OCI-LY7 (cell line): Measurements from ENCODE around the gene EIF4G3. TPM values are rescaled to one million over a fixed set of nuclear protein-coding genes. Genes with fewer than 3 reads are reported as not detected.

ENCODE experiments used
- BruUV-seq: library from RNA; stranded (reverse); fragments of 400-500 nt; replicated peaks from 2 replicates; lab custom pipeline; 2021; lab: Mats Ljungman, UMichigan
- CTCF ChIA-PET: fragments of 300-600 bp; sonication (Branson Sonifier 250); formaldehyde crosslinking; loops from one replicate; lab custom pipeline; 2022; ENCODE audit warnings: antibody characterized with exemption; ENCODE audit not compliant: unreplicated experiment; lab: Charles Lee
- POLR2A ChIA-PET: fragments of 300-600 bp; sonication (Branson Sonifier 250); formaldehyde crosslinking; loops from one replicate; lab custom pipeline; 2022; ENCODE audit warnings: antibody characterized with exemption; lab: Charles Lee
- DNase-seq: peaks from one replicate; pipeline ENCODE4 v3.0.0-alpha.2; 2015; ENCODE audit warnings: low spot score
- H2AFZ ChIP-seq: fragments of 200-600 bp; sonication (generic), shearing (Covaris generic); 2 replicates; pipeline ENCODE4 v1.6.1; 2014; ENCODE audit warnings: mild to moderate bottlenecking, antibody characterized with exemption, low read length, moderate library complexity
- H3K27ac ChIP-seq: fragments of 200-600 bp; sonication (generic); 2 replicates; pipeline ENCODE4 v1.5.1; 2014; ENCODE audit warnings: mixed run types, low read depth, mild to moderate bottlenecking, moderate library complexity, low read length, inconsistent platforms; ENCODE audit not compliant: poor library complexity, severe bottlenecking
- H3K36me3 ChIP-seq: fragments of 200-600 bp; sonication (generic); 2 replicates; pipeline ENCODE4 v1.6.1; 2014; ENCODE audit warnings: mild to moderate bottlenecking, antibody characterized with exemption, low read length, moderate library complexity, mixed read lengths; ENCODE audit not compliant: insufficient read depth
- H3K4me1 ChIP-seq: fragments of 200-600 bp; sonication (generic); 2 replicates; pipeline ENCODE4 v1.5.1; 2014; ENCODE audit warnings: mild to moderate bottlenecking, low read length; ENCODE audit not compliant: insufficient read depth, poor library complexity, severe bottlenecking
- H3K4me2 ChIP-seq: fragments of 200-600 bp; sonication (generic); 2 replicates; pipeline ENCODE4 v1.6.1; 2014; ENCODE audit warnings: mild to moderate bottlenecking, low read length
- H3K4me3 ChIP-seq: fragments of 200-600 bp; sonication (generic); 2 replicates; pipeline ENCODE4 v1.5.1; 2014; ENCODE audit warnings: mild to moderate bottlenecking, low read depth, low read length; ENCODE audit not compliant: poor library complexity, severe bottlenecking
- H3K79me2 ChIP-seq: fragments of 200-600 bp; sonication (generic); 2 replicates; pipeline ENCODE4 v1.6.1; 2016; ENCODE audit warnings: low read depth, mild to moderate bottlenecking, low read length, moderate library complexity, mixed read lengths; ENCODE audit not compliant: insufficient read depth
- H3K9me2 ChIP-seq: fragments of 200-600 bp; sonication (generic); 2 replicates; pipeline ENCODE4 v1.6.1; 2016; ENCODE audit warnings: mild to moderate bottlenecking, low read length, mixed read lengths; ENCODE audit not compliant: insufficient read depth
- H3K9me3 ChIP-seq: fragments of 200-600 bp; sonication (generic); 2 replicates; pipeline ENCODE4 v1.6.1; 2014; ENCODE audit warnings: mild to moderate bottlenecking, mixed run types, low read length, mixed read lengths
- H4K20me1 ChIP-seq: fragments of 200-600 bp; sonication (generic); 2 replicates; pipeline ENCODE4 v1.6.1; 2014; ENCODE audit warnings: mild to moderate bottlenecking, antibody characterized with exemption, low read length, moderate library complexity, mixed read lengths; ENCODE audit not compliant: insufficient read depth
- CTCF ChIP-seq: fragments of 200-600 bp; sonication (generic); conservative IDR thresholded peaks from 2 replicates; pipeline ENCODE4 v1.5.1; 2014; ENCODE audit warnings: mild to moderate bottlenecking, antibody characterized with exemption, low read length, moderate library complexity, mixed read lengths
- EZH2phosphoT487 ChIP-seq: fragments of 200-600 bp; sonication (generic); IDR thresholded peaks from 2 replicates; pipeline ENCODE4 v1.6.1; 2018; ENCODE audit warnings: low read depth, borderline replicate concordance, mild to moderate bottlenecking, mixed run types, antibody characterized with exemption, low read length, moderate library complexity, mixed read lengths
- intact Hi-C: fragments of 100-400 bp; cut with micrococcal nuclease; formaldehyde crosslinking; loops from one replicate; pipeline ENCODE4 v1.10.0; 2022; ENCODE audit not compliant: unreplicated experiment
- total RNA-seq, 2 experiments: library from RNA; depleted of rRNA in 1 of 2; stranded (reverse); fragments of >200 nt in 1 of 2; shearing (Covaris generic) in 1 of 2; gene quantifications; 2 replicates each; pipeline ENCODE4 v1.2.3, GENCODE V29; 2014 to 2022

The EIF4G3 gene
- total RNA-seq, 2 experiments from 2014 or later = 28.5 to 62.1 TPM

DNA sequence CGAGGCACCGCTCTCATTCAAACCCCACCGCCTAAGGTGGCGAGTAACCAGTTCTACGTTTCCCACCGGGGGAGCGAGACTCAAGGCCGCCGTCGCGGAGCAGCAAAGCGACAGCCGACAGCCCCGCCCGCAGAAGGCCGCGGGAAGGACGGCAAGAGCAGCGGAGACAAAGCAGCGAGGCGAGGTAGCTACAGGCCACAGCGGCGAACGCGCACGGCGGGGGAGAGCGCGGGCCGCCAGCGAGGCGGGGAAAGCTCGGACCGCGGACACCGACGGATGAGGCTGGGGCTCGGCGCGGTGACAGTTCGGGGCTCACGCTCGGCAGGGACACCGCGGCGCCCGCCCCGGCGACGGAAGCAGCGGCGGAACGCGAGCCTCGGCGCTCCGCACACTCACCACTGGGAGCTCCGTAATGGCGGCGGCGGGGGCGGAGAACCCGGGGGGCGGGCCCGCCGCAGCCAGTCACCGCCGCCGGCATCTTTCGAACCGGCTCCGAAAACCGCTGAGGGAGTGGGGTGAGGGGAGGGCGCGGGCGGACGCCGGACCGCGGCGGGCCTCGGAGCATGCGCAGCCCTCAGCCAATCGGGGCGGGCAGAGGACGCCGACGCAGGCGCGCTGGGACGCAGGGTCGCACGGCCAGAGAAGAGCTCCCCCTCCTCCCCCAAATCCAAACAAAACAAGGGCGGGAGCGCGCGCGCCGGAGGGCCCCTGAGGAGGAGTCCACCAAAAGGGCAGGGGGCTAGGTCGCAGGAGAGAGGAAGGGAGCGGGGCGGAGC lies 390.3 kb downstream of the EIF4G3 start:
- peaks cover 29% of the 10 kb centered on the region for H4K20me1 ChIP-seq
- peaks cover 49% of the 10 kb centered on the region for H3K79me2 ChIP-seq
- ChIA-PET CTCF (interaction anchor here (0.7 kb wide), 1 partner anchor 402 kb away, joined by 3 read pairs; no protein-coding TSS in a partner anchor), POLR2A (interaction anchor here (0.6 to 1.1 kb wide), 7 partner anchors 11 to 1190 kb away, joined by 3 to 7 read pairs (median 3); a partner anchor contains a TSS)
- no peaks in the 10 kb centered on the region for H3K9me2 ChIP-seq
- H3K9me3 ChIP-seq = no peaks in the 10 kb centered on the region
- peaks cover 40% of the 10 kb centered on the region for H3K36me3 ChIP-seq
- H3K4me1 ChIP-seq = peaks cover 26% of the 10 kb centered on the region
- intact Hi-C loops = loop anchor here (10.0 kb wide), 1 partner anchor 408 kb away; no protein-coding TSS in a partner anchor
- peak; percentile 95 for DNase-seq
- H3K4me2 ChIP-seq = peak overlapping the region; percentile 90
- peak overlapping the region; percentile 82 for H3K27ac ChIP-seq
- peak overlapping the region; percentile 65 for H2AFZ ChIP-seq
- H3K4me3 ChIP-seq = peak overlapping the region; percentile 91
- TF ChIP-seq EZH2phosphoT487 (no peak), CTCF (no peak)
- BruUV-seq = no TSS peak

DNA sequence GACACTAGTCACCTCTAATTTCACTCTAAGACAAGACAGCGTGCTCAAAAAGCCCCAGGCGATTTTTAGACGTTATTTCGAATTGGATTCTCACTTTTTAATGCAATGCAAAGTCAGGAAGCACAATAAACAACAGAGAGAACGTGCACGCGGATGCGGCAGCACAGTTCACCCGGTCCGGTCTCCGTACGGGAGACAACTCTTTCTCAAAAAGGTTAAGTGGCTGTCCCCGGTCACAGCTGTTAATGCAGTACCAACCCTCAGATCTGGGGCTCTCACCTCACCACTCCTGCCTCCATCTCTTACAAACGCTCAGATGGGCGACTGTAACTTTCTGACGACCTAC lies 390.8 kb downstream of the EIF4G3 start:
- peak overlapping the region; percentile 12; the same call in 1 of the 2 replicates for H2AFZ ChIP-seq
- CTCF ChIA-PET = interaction anchor here (0.7 kb wide), 1 partner anchor 403 kb away, joined by 3 read pairs; no protein-coding TSS in a partner anchor

More for the DNA sequence above, 390.8 kb downstream of the EIF4G3 start:
- Histone ChIP-seq H3K27ac (peak overlapping the region; percentile 82), H3K36me3 (peaks cover 45% of the 10 kb centered on the region), H4K20me1 (peaks cover 33% of the 10 kb centered on the region), H3K9me3 (no peaks in the 10 kb centered on the region), H3K9me2 (no peaks in the 10 kb centered on the region), H3K79me2 (peaks cover 54% of the 10 kb centered on the region), H3K4me3 (peak overlapping the region; percentile 91), H3K4me1 (peaks cover 29% of the 10 kb centered on the region), H3K4me2 (peak overlapping the region; percentile 90)
- TF ChIP-seq EZH2phosphoT487 = no peak
- TF ChIP-seq CTCF = no peak
- intact Hi-C loops = loop anchor here (10.0 kb wide), 1 partner anchor 409 kb away; no protein-coding TSS in a partner anchor
- POLR2A ChIA-PET = interaction anchor here (0.6 to 0.9 kb wide), 3 partner anchors 11 to 1189 kb away, joined by 3 to 7 read pairs (median 4); a partner anchor contains a TSS
- no peak for DNase-seq
- BruUV-seq = no TSS peak
